WTC11 (cell line): ENCODE results near the gene KIF6.

Source experiments
- CBFB ChIP-seq: sonication (generic); formaldehyde crosslinking; IDR thresholded peaks from 2 replicates; pipeline ENCODE4 v1.8.1; 2022; ENCODE audit warnings: mild to moderate bottlenecking, low read depth, missing genetic modification reagents
- CTCF ChIP-seq: fragments of 200-600 bp; IDR thresholded peaks from 2 replicates; pipeline ENCODE4 v1.8.0; 2022; ENCODE audit warnings: antibody characterized with exemption
- NFYB ChIP-seq: sonication (generic); formaldehyde crosslinking; conservative IDR thresholded peaks from 2 replicates; pipeline ENCODE4 v1.8.0; 2022; ENCODE audit warnings: low read depth, missing genetic modification reagents
- SP1 ChIP-seq: sonication (generic); formaldehyde crosslinking; conservative IDR thresholded peaks from 2 replicates; pipeline ENCODE4 v1.8.1; 2022; ENCODE audit warnings: missing genetic modification reagents
- TF ChIP-seq, protein P1 (sequence below): sonication (generic); formaldehyde crosslinking; IDR thresholded peaks from 2 replicates; pipeline ENCODE4 v1.8.0; 2022; ENCODE audit warnings: mild to moderate bottlenecking, missing genetic modification reagents
- TF ChIP-seq, protein P2 (sequence below): sonication (generic); formaldehyde crosslinking; conservative IDR thresholded peaks from 2 replicates; pipeline ENCODE4 v1.8.1; 2022; ENCODE audit warnings: mild to moderate bottlenecking, missing genetic modification reagents

DNA sequence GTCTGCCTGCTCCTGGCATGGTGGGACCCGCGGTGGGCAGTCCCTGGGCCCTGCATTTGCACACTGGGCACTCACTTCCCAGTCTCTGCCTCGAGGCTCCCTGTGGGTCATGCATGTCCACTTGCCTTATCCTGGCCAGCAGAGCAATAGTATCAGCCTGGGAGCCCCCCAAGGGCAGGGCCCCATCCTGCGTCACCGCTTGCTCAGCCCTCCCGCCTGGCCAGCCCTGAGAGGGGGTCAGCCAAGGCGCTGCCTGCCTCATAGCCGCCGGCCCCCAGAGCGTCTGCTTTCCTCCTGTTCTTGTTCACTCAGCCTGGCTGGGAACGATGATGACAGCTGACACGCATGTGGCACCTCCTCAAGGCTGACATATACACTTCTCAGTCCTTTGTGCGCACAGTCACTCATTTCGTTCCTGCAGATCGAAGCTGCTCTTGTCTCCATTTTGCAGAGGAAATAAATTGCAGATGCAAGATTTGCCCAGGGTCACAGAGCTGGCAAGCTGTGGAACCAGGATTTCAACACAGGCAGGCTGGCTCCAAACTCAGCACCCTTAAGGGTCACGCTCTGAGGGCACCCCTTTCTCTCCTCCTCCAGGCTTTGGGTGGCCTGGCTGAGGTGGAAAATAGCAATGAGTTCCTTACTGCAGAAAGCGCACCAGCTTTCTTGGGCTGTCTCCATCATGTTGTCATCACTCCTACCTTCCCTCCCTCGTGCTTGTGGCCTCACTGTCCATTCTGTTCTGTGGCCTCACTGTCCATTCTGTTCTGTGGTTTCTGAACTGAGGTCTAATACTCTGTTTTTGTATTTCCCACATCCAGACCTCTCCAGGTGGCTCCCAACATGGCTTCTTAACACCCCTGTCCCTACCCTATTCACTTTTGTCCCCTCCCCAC is 428.2 kb downstream of the KIF6 start:
- TF ChIP-seq NFYB (no peak), CTCF (no peak), SP1 (CRISPR knock-in tag) (no peak), CBFB (CRISPR knock-in tag) (no peak)
- TF ChIP-seq, protein P1, sequence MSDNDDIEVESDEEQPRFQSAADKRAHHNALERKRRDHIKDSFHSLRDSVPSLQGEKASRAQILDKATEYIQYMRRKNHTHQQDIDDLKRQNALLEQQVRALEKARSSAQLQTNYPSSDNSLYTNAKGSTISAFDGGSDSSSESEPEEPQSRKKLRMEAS (CRISPR knock-in tag): no peak
- TF ChIP-seq, protein P2, sequence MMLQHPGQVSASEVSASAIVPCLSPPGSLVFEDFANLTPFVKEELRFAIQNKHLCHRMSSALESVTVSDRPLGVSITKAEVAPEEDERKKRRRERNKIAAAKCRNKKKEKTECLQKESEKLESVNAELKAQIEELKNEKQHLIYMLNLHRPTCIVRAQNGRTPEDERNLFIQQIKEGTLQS (CRISPR knock-in tag): no peak
